ENCODE measurements around the gene TOR1A.

The TOR1A gene

GRCh38 chr9:129841071-129841470, 17.1 kb upstream of the TOR1A start:
- Histone ChIP-seq H2AFZ (ENCODE audit: low read depth, low read length) (no peak overlapping the region), H3K36me3 (ENCODE audit: insufficient read depth, low read length) (no peaks in the 10 kb centered on the region), H3K4me3 (ENCODE audit: low read length) (no peak overlapping the region), H3K9me3 (ENCODE audit: low read length) (no peaks in the 10 kb centered on the region), H3K4me1 (ENCODE audit: insufficient read depth, low read length) (peaks cover 14% of the 10 kb centered on the region), H3K27me3 (ENCODE audit: insufficient read depth, low read length) (no peaks in the 10 kb centered on the region)

GRCh38 chr9:129840034-129840433, 16.1 kb upstream of the TOR1A start:
- Histone ChIP-seq H3K27me3 (ENCODE audit: insufficient read depth, low read length) (no peaks in the 10 kb centered on the region), H3K4me3 (ENCODE audit: low read length) (no peak overlapping the region), H3K36me3 (ENCODE audit: insufficient read depth, low read length) (no peaks in the 10 kb centered on the region), H2AFZ (ENCODE audit: low read depth, low read length) (no peak overlapping the region), H3K4me1 (ENCODE audit: insufficient read depth, low read length) (peaks cover 16% of the 10 kb centered on the region), H3K9me3 (ENCODE audit: low read length) (no peaks in the 10 kb centered on the region)

GRCh38 chr9:129839324-129840023, 15.5 kb upstream of the TOR1A start:
- H3K4me3 ChIP-seq (ENCODE audit: low read length), result no peak overlapping the region
- peaks cover 18% of the 10 kb centered on the region for H3K4me1 ChIP-seq (ENCODE audit: insufficient read depth, low read length)
- H3K9me3 ChIP-seq (ENCODE audit: low read length), result no peaks in the 10 kb centered on the region
- H2AFZ ChIP-seq (ENCODE audit: low read depth, low read length), result no peak overlapping the region
- no peaks in the 10 kb centered on the region for H3K27me3 ChIP-seq (ENCODE audit: insufficient read depth, low read length)
- H3K36me3 ChIP-seq (ENCODE audit: insufficient read depth, low read length), result no peaks in the 10 kb centered on the region

GRCh38 chr9:129838707-129839259, 14.8 kb upstream of the TOR1A start:
- no peak overlapping the region for H2AFZ ChIP-seq (ENCODE audit: low read depth, low read length)
- no peaks in the 10 kb centered on the region for H3K27me3 ChIP-seq (ENCODE audit: insufficient read depth, low read length)
- H3K9me3 ChIP-seq (ENCODE audit: low read length), result no peaks in the 10 kb centered on the region
- H3K4me3 ChIP-seq (ENCODE audit: low read length), result no peak overlapping the region
- no peaks in the 10 kb centered on the region for H3K36me3 ChIP-seq (ENCODE audit: insufficient read depth, low read length)
- H3K4me1 ChIP-seq (ENCODE audit: insufficient read depth, low read length), result peaks cover 23% of the 10 kb centered on the region

GRCh38 chr9:129836311-129837007, 12.5 kb upstream of the TOR1A start:
- Histone ChIP-seq H3K4me1 (ENCODE audit: insufficient read depth, low read length) (peaks cover 21% of the 10 kb centered on the region), H3K4me3 (ENCODE audit: low read length) (peak overlapping the region; percentile 92), H3K36me3 (ENCODE audit: insufficient read depth, low read length) (peaks cover 13% of the 10 kb centered on the region), H2AFZ (ENCODE audit: low read depth, low read length) (no peak overlapping the region), H3K9me3 (ENCODE audit: low read length) (no peaks in the 10 kb centered on the region), H3K27me3 (ENCODE audit: insufficient read depth, low read length) (no peaks in the 10 kb centered on the region)

GRCh38 chr9:129835860-129836223, 11.9 kb upstream of the TOR1A start:
- no peaks in the 10 kb centered on the region for H3K9me3 ChIP-seq (ENCODE audit: low read length)
- no peaks in the 10 kb centered on the region for H3K27me3 ChIP-seq (ENCODE audit: insufficient read depth, low read length)
- H3K4me1 ChIP-seq (ENCODE audit: insufficient read depth, low read length), result peaks cover 15% of the 10 kb centered on the region
- peaks cover 19% of the 10 kb centered on the region for H3K36me3 ChIP-seq (ENCODE audit: insufficient read depth, low read length)
- peak overlapping the region; percentile 100 for H2AFZ ChIP-seq (ENCODE audit: low read depth, low read length)
- H3K4me3 ChIP-seq (ENCODE audit: low read length), result peak overlapping the region; percentile 92

- no peaks in the 10 kb centered on the region for H3K9me3 ChIP-seq (ENCODE audit: low read length)
- H3K36me3 ChIP-seq (ENCODE audit: insufficient read depth, low read length), result peaks cover 23% of the 10 kb centered on the region
- no peaks in the 10 kb centered on the region for H3K27me3 ChIP-seq (ENCODE audit: insufficient read depth, low read length)
- H3K4me3 ChIP-seq (ENCODE audit: low read length), result peak within 1 kb of the TSS; percentile 92
- H2AFZ ChIP-seq (ENCODE audit: low read depth, low read length), result peak within 1 kb of the TSS; percentile 100
- H3K4me1 ChIP-seq (ENCODE audit: insufficient read depth, low read length), result peaks cover 14% of the 10 kb centered on the region
Observed at GRCh38 chr9:129835128-129835859, 11.4 kb upstream of the TOR1A start, which contains the start of the genes C9orf78 and USP20. Gene C9orf78 (minus strand): TSS chr9:129835275. CDS start chr9:129835221, 54 bp downstream. Gene USP20 (plus strand): TSS chr9:129835458. CDS start chr9:129852556, 17,098 bp downstream.

GRCh38 chr9:129834489-129835127, 10.7 kb upstream of the TOR1A start:
- H3K4me1 ChIP-seq (ENCODE audit: insufficient read depth, low read length), result peaks cover 14% of the 10 kb centered on the region
- peak overlapping the region; percentile 100 for H2AFZ ChIP-seq (ENCODE audit: low read depth, low read length)

GRCh38 chr9:129832982-129833381, 9.0 kb upstream of the TOR1A start:
- no peak overlapping the region for H2AFZ ChIP-seq (ENCODE audit: low read depth, low read length)
- peaks cover 42% of the 10 kb centered on the region for H3K36me3 ChIP-seq (ENCODE audit: insufficient read depth, low read length)
- H3K4me3 ChIP-seq (ENCODE audit: low read length), result no peak overlapping the region
- no peaks in the 10 kb centered on the region for H3K27me3 ChIP-seq (ENCODE audit: insufficient read depth, low read length)
- H3K4me1 ChIP-seq (ENCODE audit: insufficient read depth, low read length), result peaks cover 14% of the 10 kb centered on the region
- no peaks in the 10 kb centered on the region for H3K9me3 ChIP-seq (ENCODE audit: low read length)

More at GRCh38 chr9:129834489-129835127, 10.7 kb upstream of the TOR1A start:
- H3K4me3 ChIP-seq (ENCODE audit: low read length), result peak overlapping the region; percentile 92
- peaks cover 29% of the 10 kb centered on the region for H3K36me3 ChIP-seq (ENCODE audit: insufficient read depth, low read length)
- H3K9me3 ChIP-seq (ENCODE audit: low read length), result no peaks in the 10 kb centered on the region
- no peaks in the 10 kb centered on the region for H3K27me3 ChIP-seq (ENCODE audit: insufficient read depth, low read length)

GRCh38 chr9:129828969-129829368, 5.0 kb upstream of the TOR1A start:
- H2AFZ ChIP-seq (ENCODE audit: low read depth, low read length), result no peak overlapping the region
- H3K4me1 ChIP-seq (ENCODE audit: insufficient read depth, low read length), result peaks cover under 1% of the 10 kb centered on the region
- H3K9me3 ChIP-seq (ENCODE audit: low read length), result no peaks in the 10 kb centered on the region
- no peak overlapping the region for H3K4me3 ChIP-seq (ENCODE audit: low read length)
- peaks cover 50% of the 10 kb centered on the region for H3K36me3 ChIP-seq (ENCODE audit: insufficient read depth, low read length)
- no peaks in the 10 kb centered on the region for H3K27me3 ChIP-seq (ENCODE audit: insufficient read depth, low read length)

GRCh38 chr9:129828051-129828450, 4.1 kb upstream of the TOR1A start:
- peaks cover 45% of the 10 kb centered on the region for H3K36me3 ChIP-seq (ENCODE audit: insufficient read depth, low read length)
- peaks cover 1% of the 10 kb centered on the region for H3K4me1 ChIP-seq (ENCODE audit: insufficient read depth, low read length)
- H3K9me3 ChIP-seq (ENCODE audit: low read length), result no peaks in the 10 kb centered on the region
- no peak overlapping the region for H3K4me3 ChIP-seq (ENCODE audit: low read length)
- no peak overlapping the region for H2AFZ ChIP-seq (ENCODE audit: low read depth, low read length)
- no peaks in the 10 kb centered on the region for H3K27me3 ChIP-seq (ENCODE audit: insufficient read depth, low read length)

GRCh38 chr9:129826759-129827158, 2.8 kb upstream of the TOR1A start:
- no peaks in the 10 kb centered on the region for H3K27me3 ChIP-seq (ENCODE audit: insufficient read depth, low read length)
- H3K36me3 ChIP-seq (ENCODE audit: insufficient read depth, low read length), result peaks cover 49% of the 10 kb centered on the region
- peaks cover 9% of the 10 kb centered on the region for H3K4me1 ChIP-seq (ENCODE audit: insufficient read depth, low read length)
- no peak overlapping the region for H3K4me3 ChIP-seq (ENCODE audit: low read length)
- H2AFZ ChIP-seq (ENCODE audit: low read depth, low read length), result no peak overlapping the region
- H3K9me3 ChIP-seq (ENCODE audit: low read length), result no peaks in the 10 kb centered on the region

All from neuron (in vitro differentiated cells).